SU-DHL-6 (cell line): ENCODE results near the gene THOC2.

Experiments used
- EZH2phosphoT487 ChIP-seq: fragments of 200-600 bp; sonication (generic), shearing (Covaris generic); conservative IDR thresholded peaks from 2 replicates; pipeline ENCODE4 v1.6.1; 2018; ENCODE audit warnings: mild to moderate bottlenecking, antibody characterized with exemption, low read length, moderate library complexity, mixed read lengths
- TF ChIP-seq, protein P1 (sequence below): fragments of 200-600 bp; sonication (generic); IDR thresholded peaks from one replicate; pipeline ENCODE4 v1.5.1; 2017; ENCODE audit warnings: antibody characterized with exemption, mild to moderate bottlenecking, low read length, moderate library complexity; ENCODE audit not compliant: insufficient read depth, poor library complexity, severe bottlenecking

DNA sequence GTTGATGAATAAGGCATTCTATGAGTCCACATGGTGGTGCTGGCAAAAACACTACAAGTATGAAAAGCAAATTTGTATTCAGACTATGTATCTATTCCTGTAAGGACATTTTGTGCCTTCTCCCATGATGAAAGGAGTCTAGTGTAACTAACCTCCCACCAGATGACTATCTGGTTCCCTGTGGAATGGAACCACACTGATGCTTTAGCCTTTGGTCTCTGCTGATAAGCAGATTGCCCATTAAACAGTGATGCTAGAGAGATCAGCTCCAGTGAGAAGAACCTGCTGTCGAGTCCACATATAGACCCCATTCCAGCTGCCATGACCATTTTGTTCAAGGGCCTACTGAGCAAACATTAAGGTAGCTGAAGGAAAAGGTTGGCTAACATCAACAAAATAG lies 10.5 kb upstream of the THOC2 start:
- TF ChIP-seq, protein P1, sequence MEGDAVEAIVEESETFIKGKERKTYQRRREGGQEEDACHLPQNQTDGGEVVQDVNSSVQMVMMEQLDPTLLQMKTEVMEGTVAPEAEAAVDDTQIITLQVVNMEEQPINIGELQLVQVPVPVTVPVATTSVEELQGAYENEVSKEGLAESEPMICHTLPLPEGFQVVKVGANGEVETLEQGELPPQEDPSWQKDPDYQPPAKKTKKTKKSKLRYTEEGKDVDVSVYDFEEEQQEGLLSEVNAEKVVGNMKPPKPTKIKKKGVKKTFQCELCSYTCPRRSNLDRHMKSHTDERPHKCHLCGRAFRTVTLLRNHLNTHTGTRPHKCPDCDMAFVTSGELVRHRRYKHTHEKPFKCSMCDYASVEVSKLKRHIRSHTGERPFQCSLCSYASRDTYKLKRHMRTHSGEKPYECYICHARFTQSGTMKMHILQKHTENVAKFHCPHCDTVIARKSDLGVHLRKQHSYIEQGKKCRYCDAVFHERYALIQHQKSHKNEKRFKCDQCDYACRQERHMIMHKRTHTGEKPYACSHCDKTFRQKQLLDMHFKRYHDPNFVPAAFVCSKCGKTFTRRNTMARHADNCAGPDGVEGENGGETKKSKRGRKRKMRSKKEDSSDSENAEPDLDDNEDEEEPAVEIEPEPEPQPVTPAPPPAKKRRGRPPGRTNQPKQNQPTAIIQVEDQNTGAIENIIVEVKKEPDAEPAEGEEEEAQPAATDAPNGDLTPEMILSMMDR = no peak
- TF ChIP-seq EZH2phosphoT487 = no peak
